CD4-positive, alpha-beta T cell treated with Interleukin-4 for 4 hours (primary cell): Measurements from ENCODE around the gene BBS9.
"Not testable (repeated sequence)": the region's sequence is repeated elsewhere in the genome, so short reads cannot be mapped to it uniquely, and the experiment has no call there.

ENCODE experiments used
- DNase-seq: peaks from one replicate; pipeline ENCODE4 v3.0.0-alpha.2; 2020

Gene BBS9

DNA sequence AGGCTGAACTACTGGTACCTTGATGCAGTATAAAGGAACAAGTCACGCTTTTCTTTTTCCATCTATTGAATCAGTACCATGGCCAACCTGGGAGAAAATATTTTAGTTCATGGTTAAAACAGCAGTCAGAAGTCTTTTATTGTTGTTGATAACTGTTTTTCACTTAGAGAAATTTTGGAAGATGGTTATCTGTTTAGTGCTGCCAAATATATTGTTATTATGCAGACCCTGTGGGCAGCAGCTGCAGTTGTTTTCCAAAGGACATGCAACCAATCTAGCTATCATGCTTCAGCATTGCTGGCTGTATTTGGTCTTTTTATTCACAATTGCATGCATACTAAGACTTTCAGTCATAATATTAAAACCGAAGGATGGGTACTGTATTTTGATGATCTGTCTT, 169.5 kb downstream of the BBS9 start:
- DNase-seq = no peak

DNA sequence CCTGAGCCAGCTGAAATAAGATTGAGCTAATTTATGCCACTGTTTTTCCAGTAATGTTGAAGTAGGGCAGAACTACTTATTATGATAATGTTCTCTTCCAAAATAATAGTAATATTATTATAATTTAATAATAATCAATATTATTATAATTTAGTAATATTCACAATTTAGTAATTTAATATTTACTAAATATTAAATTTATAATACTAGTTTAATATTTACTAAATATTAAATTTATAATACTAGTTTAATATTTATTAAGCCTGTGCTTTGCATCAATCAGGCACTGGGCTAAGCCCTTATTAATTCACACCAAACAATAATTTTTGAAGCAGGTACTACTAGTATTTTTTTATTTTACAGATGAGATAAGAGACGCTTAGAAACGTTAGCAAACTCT, 170.1 kb downstream of the BBS9 start:
- no peak for DNase-seq

- DNase-seq = no peak
These were observed 170.8 kb downstream of the BBS9 start for GRCh38 chr7:33300131-33300530.

- no peak for DNase-seq
These were observed 171.4 kb downstream of the BBS9 start for GRCh38 chr7:33300742-33301141.

DNA sequence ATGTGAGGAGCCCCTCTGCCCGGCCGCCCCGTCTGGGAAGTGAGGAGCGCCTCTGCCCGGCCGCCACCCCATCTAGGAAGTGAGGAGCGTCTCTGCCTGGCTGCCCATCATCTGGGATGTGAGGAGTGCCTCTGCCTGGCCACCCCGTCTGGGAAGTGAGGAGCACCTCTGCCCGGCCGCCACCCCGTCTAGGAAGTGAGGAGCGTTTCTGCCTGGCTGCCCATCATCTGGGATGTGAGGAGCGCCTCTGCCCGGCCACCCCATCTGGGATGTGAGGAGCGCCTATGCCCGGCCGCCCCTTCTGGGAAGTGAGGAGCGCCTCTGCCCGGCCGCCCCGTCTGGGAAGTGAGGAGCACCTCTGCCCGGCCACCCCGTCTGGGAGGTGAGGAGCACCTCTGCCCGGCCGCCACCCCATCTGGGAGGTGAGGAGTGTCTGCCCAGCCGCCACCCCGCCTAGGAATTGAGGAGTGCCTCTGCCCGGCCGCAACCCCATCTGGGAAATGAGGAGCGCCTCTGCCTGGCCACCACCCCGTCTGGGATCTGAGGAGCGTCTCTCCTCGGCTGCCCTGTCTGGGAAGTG, 174.7 kb downstream of the BBS9 start:
- DNase-seq = not testable (repeated sequence)

- no peak for DNase-seq
These were observed 177.8 kb downstream of the BBS9 start for GRCh38 chr7:33307205-33307604.

DNA sequence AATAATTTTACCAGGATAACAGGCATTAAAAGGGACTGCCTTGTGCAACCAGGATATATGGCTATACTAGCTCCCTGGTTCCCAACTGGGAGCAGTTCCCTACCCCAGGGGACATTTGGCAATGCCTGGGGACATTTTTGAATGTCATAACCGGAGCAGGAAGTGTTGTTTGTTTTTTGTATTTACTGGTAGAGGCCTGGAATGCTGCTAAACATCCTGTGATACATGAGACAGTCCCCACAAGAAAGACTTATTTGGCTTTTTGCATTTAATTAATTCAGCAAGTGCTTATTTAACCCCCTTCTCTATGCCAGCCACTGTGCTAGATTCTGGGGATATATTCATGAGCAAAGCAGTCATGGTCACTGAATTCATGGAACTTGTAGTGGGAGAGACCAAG, 181.2 kb downstream of the BBS9 start:
- no peak for DNase-seq

- no peak for DNase-seq
These were observed 196.6 kb downstream of the BBS9 start for GRCh38 chr7:33325754-33326484.

DNA sequence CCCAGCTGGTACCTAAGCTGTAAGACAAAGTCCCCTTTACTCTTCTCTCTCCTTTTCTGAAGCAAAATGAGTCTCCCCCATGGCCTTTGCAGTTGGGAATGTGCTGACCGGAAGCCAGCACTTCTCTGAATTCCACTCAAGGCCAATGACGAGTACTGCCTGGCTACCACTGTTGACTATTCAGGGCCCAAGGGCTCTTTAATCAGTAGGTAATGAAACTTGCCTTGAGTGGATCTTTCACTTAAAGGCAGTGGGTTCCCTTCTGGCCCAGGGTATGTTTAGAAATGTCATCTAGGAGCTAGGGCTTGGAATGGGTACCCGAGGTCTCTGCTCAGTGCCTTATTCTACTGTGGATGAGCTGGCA, 197.1 kb downstream of the BBS9 start:
- DNase-seq = no peak

GRCh38 chr7:33327427-33327826, 198.1 kb downstream of the BBS9 start:
- no peak for DNase-seq

DNA sequence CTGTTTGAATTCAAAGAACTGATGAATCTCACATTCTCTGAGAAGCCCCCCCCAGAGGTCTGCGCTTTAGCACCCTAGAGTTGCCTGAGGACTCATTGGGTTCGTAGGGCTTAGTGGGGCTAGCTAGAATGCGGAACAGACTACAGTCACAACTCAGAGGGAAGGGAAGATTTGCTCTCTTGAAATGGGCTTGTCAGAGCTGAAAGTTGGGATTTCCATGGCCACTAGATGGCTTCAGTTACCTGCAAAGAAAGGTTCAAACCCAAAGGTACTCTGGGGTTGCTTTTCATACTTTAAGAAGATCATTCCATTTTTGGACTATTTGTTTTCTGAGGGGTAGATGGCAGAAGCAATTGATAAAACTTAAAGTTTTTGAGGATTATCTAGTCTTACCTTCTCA, 205.0 kb downstream of the BBS9 start:
- no peak for DNase-seq

DNA sequence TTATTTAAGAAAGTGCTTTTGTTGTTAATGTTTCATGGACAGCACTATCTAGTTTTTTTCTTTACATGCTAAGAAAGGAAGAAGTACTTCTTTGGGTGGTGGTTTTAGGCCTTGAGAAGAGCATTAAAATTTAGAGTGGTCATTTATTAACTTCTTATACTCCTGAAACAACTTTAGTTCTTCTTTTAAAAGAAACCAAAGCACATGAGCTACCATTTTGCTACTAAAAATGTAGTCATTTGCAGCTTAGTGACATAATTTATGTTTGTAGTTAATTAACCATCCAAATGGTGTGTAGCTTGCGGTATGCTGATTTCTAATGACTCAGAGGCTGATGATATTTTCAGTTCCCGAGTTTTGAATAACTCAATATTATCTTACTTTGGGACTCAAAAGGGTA, 207.5 kb downstream of the BBS9 start:
- DNase-seq = no peak

GRCh38 chr7:33339074-33339790, 209.9 kb downstream of the BBS9 start:
- no peak for DNase-seq

- no peak for DNase-seq
These were observed 216.7 kb downstream of the BBS9 start for GRCh38 chr7:33346055-33346454.

- no peak for DNase-seq
These were observed 221.2 kb downstream of the BBS9 start for GRCh38 chr7:33350577-33350976.

- DNase-seq = no peak
These were observed 222.3 kb downstream of the BBS9 start for GRCh38 chr7:33351709-33352108.

- DNase-seq = no peak
These were observed 224.8 kb downstream of the BBS9 start for GRCh38 chr7:33354201-33354600.

- no peak for DNase-seq
These were observed 226.0 kb downstream of the BBS9 start for GRCh38 chr7:33355386-33355785.

- no peak for DNase-seq
These were observed 227.0 kb downstream of the BBS9 start for GRCh38 chr7:33356336-33356735.

DNA sequence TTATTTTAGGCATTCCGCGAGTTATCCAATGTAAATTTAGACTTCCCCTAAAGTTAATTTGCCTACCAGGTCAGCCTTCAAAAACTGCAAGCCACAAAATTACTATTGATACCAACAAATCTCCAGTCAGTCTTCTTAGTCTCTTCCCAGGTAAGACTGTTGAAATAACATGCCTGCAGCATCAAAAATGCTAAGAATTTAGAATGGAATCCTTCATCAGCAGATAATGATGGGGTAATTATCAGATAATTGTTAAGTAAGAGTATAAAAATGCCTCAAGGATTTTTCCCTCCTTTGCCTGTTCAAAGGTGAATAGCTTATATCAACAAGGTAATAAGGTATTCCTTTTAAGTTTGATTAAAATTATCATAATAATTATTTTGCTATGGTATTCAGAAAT, 228.5 kb downstream of the BBS9 start:
- DNase-seq = no peak

GRCh38 chr7:33369888-33370287, 240.5 kb downstream of the BBS9 start:
- DNase-seq = no peak

- no peak for DNase-seq
These were observed 243.8 kb downstream of the BBS9 start for GRCh38 chr7:33373195-33373594.

GRCh38 chr7:33379891-33380525, 250.6 kb downstream of the BBS9 start:
- DNase-seq = no peak

GRCh38 chr7:33388332-33388731, 259.0 kb downstream of the BBS9 start:
- no peak for DNase-seq
